Fibroblast of mammary gland (primary cell): ENCODE data around the gene LSM3.

Source experiments
- DNase-seq: peaks from one replicate; pipeline ENCODE4 v3.0.0-alpha.2; 2010; ENCODE audit warnings: low read depth
- H3K4me3 ChIP-seq: 2 replicates; pipeline ENCODE4 v1.5.1; 2011; ENCODE audit warnings: low read depth, mild to moderate bottlenecking, low read length, moderate library complexity; ENCODE audit not compliant: control insufficient read depth
- CTCF ChIP-seq: conservative IDR thresholded peaks from 2 replicates; pipeline ENCODE4 v1.5.1; 2011; ENCODE audit warnings: low read depth, low read length, inconsistent platforms; ENCODE audit not compliant: control insufficient read depth, insufficient read depth

LSM3 gene

GRCh38 chr3:14162178-14162577 lies 16.4 kb upstream of the LSM3 start:
- TF ChIP-seq CTCF: no peak
- DNase-seq: no peak
- H3K4me3 ChIP-seq: no peak overlapping the region

DNA sequence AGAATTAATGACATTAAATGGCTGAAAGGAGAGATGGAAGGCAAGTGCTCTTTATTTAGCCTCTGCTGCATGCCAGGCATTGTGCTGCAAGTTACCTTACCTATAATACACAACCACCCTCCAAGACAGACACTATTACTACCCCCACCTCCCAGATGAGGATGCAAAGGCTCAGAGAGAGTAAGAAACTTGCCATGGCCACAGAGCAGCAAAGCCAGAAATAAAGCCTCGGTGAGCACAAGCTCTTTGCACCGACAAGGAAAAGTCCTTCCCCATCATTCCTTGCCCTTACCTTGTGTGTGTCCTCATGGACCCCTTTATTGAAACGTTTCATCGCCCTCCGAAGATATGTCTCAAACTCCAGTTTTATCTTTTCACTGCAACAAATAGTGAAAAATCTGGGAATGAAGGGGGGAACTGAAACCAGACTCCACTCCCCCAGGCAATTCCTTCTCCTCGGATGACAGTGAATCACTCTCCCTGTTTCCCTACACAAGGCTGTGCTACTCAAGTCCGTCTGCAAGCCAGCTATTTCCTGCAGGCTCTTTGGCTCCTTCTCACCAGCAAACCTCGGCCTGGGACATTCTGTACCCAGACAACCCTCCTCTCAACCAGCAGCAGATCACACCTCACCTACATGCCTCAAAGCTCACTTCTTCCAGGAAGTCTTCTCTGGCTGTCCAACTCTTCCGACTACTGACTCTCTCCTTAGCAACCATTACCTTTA lies 11.6 kb upstream of the LSM3 start:
- no peak for TF ChIP-seq CTCF
- DNase-seq: peak; percentile 56

GRCh38 chr3:14169435-14169834 lies 9.2 kb upstream of the LSM3 start:
- DNase-seq: no peak
- no peak for TF ChIP-seq CTCF
- H3K4me3 ChIP-seq: no peak overlapping the region

More for the DNA sequence above, 11.6 kb upstream of the LSM3 start:
- no peak overlapping the region for H3K4me3 ChIP-seq

- no peak for TF ChIP-seq CTCF
- no peak overlapping the region for H3K4me3 ChIP-seq
- peak; percentile 20 for DNase-seq
These were observed 8.7 kb upstream of the LSM3 start for GRCh38 chr3:14169871-14170270.

GRCh38 chr3:14170531-14171159 lies 8.0 kb upstream of the LSM3 start:
- peak; percentile 67 for DNase-seq

DNA sequence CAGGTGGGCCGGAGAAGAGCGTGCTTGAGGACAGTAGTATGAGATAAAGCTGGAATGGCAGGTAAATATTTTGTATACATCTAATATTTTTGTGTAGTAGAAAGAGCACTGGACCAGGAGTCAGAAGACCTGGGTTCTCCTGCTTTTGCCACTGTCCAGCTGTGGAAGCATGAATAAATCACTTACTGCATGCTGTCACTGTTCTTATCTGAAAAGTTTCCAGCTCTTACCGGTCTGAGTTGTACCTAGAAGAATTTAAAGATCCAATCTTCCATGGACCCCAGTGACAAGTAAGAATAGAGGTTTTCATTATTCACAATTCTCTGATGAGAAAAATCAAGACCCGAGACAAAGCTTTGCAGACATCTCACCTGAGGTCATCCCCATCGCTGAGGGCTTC lies 6.1 kb upstream of the LSM3 start:
- TF ChIP-seq CTCF: no peak
- no peak overlapping the region for H3K4me3 ChIP-seq
- no peak for DNase-seq

More at GRCh38 chr3:14170531-14171159, 8.0 kb upstream of the LSM3 start:
- H3K4me3 ChIP-seq: no peak overlapping the region
- no peak for TF ChIP-seq CTCF

- TF ChIP-seq CTCF: no peak
- peak; percentile 27 for DNase-seq
- no peak overlapping the region for H3K4me3 ChIP-seq
These were observed 4.1 kb upstream of the LSM3 start for GRCh38 chr3:14174483-14174882.
